ENCODE results near the gene MFSD2B.
"Not testable (repeated sequence)": the region's sequence is repeated elsewhere in the genome, so short reads cannot be mapped to it uniquely, and the experiment has no call there.

MFSD2B gene

GRCh38 chr2:24024996-24025663 is 15.2 kb downstream of the MFSD2B start:
- no peak for TF ChIP-seq CTCF (IDR thresholded peaks at IDR 0.05; ENCODE audit: low read depth, low read length)
- no peak for DNase-seq (ENCODE audit: extremely low read depth, low read depth)

- no peak for DNase-seq (ENCODE audit: extremely low read depth, low read depth)
- TF ChIP-seq CTCF (IDR thresholded peaks at IDR 0.05; ENCODE audit: low read depth, low read length) = no peak
Measured at GRCh38 chr2:24026233-24026632, 16.3 kb downstream of the MFSD2B start.

GRCh38 chr2:24038786-24039499 is 29.1 kb downstream of the MFSD2B start:
- TF ChIP-seq CTCF (IDR thresholded peaks at IDR 0.05; ENCODE audit: low read depth, low read length) = no peak
- no peak for DNase-seq (ENCODE audit: extremely low read depth, low read depth)

- DNase-seq (ENCODE audit: extremely low read depth, low read depth) = no peak
- no peak for TF ChIP-seq CTCF (IDR thresholded peaks at IDR 0.05; ENCODE audit: low read depth, low read length)
Measured at GRCh38 chr2:24040511-24040910, 30.6 kb downstream of the MFSD2B start.

- DNase-seq (ENCODE audit: extremely low read depth, low read depth) = not testable (repeated sequence)
Measured at GRCh38 chr2:24043133-24043532, 33.2 kb downstream of the MFSD2B start.

GRCh38 chr2:24045511-24046508 is 35.9 kb downstream of the MFSD2B start:
- TF ChIP-seq CTCF (IDR thresholded peaks at IDR 0.05; ENCODE audit: low read depth, low read length) = no peak
- no peak for DNase-seq (ENCODE audit: extremely low read depth, low read depth)

- TF ChIP-seq CTCF (IDR thresholded peaks at IDR 0.05; ENCODE audit: low read depth, low read length) = no peak
Measured at GRCh38 chr2:24046599-24046929, 36.7 kb downstream of the MFSD2B start.

More at GRCh38 chr2:24046599-24046929, 36.7 kb downstream of the MFSD2B start:
- no peak for DNase-seq (ENCODE audit: extremely low read depth, low read depth)
